K562 (cell line): ENCODE results near the gene MAD2L1BP.

ENCODE experiments used
- CAMTA2 ChIP-seq: fragments of 250-450 bp; sonication (Bioruptor Pico); conservative IDR thresholded peaks from 2 replicates; pipeline ENCODE4 v1.5.1; 2022
- HCFC1 ChIP-seq: IDR thresholded peaks from 2 replicates; pipeline ENCODE4 v1.6.1; 2012; ENCODE audit warnings: low read depth, low read length, improper control_type of control experiment
- NBN ChIP-seq: fragments of 450-650 bp; IDR thresholded peaks from 2 replicates; pipeline ENCODE4 v1.6.1; 2016; ENCODE audit warnings: low read depth, mild to moderate bottlenecking
- TCF7 ChIP-seq: sonication (generic); IDR thresholded peaks from 2 replicates; pipeline ENCODE4 v1.6.1; 2016; ENCODE audit warnings: antibody characterized with exemption, borderline replicate concordance
- ZC3H11A ChIP-seq: IDR thresholded peaks from 2 replicates; pipeline ENCODE4 v1.6.1; 2012; ENCODE audit warnings: low read depth, low read length, improper control_type of control experiment
- ZNF444 ChIP-seq: fragments of 250-450 bp; sonication (Bioruptor Pico); IDR thresholded peaks from 2 replicates; pipeline ENCODE4 v1.4.0; 2020; ENCODE audit warnings: mild to moderate bottlenecking, moderate library complexity

GRCh38 chr6:43624786-43625288 lies 10.8 kb upstream of the MAD2L1BP start:
- no peak for TF ChIP-seq ZC3H11A
- no peak for TF ChIP-seq NBN
- no peak for TF ChIP-seq HCFC1
- no peak for TF ChIP-seq TCF7
- TF ChIP-seq CAMTA2 (CRISPR knock-in tag) = no peak
- no peak for TF ChIP-seq ZNF444 (CRISPR knock-in tag)
